Endodermal cell (in vitro differentiated cells): Measurements from ENCODE around the gene RPS6KC1. TPM values are rescaled to one million over a fixed set of nuclear protein-coding genes. Genes with fewer than 3 reads are reported as not detected.

Experiments used
- DNase-seq: peaks from one replicate; pipeline ENCODE4 v3.0.0-alpha.2; 2017
- H3K27ac ChIP-seq: 2 replicates; pipeline ENCODE4 v1.5.1; 2013; ENCODE audit warnings: mild to moderate bottlenecking, low read depth, low read length, moderate library complexity
- H3K27me3 ChIP-seq: 2 replicates; pipeline ENCODE4 v1.6.1; 2013; ENCODE audit warnings: mild to moderate bottlenecking, low read length, moderate library complexity; ENCODE audit not compliant: insufficient read depth, control insufficient read depth, poor library complexity, severe bottlenecking
- H3K36me3 ChIP-seq: 2 replicates; pipeline ENCODE4 v1.7.0; 2013; ENCODE audit warnings: mild to moderate bottlenecking, low read length, moderate library complexity; ENCODE audit not compliant: control insufficient read depth, insufficient read depth
- H3K4me1 ChIP-seq: one replicate; pipeline ENCODE4 v1.7.0; 2013; ENCODE audit warnings: low read length; ENCODE audit not compliant: control insufficient read depth, insufficient read depth
- H3K4me3 ChIP-seq: 2 replicates; pipeline ENCODE4 v1.5.1; 2013; ENCODE audit warnings: mild to moderate bottlenecking, low read length, moderate library complexity
- H3K9ac ChIP-seq: 2 replicates; pipeline ENCODE4 v1.6.1; 2013; ENCODE audit warnings: mild to moderate bottlenecking, low read length, moderate library complexity; ENCODE audit not compliant: poor library complexity, severe bottlenecking; ENCODE audit errors: extremely low read depth
- H3K9me3 ChIP-seq: 2 replicates; pipeline ENCODE4 v1.6.1; 2013; ENCODE audit warnings: mild to moderate bottlenecking, low read length, moderate library complexity; ENCODE audit not compliant: control insufficient read depth
- H3K27ac Mint-ChIP-seq: 2 replicates; pipeline ENCODE4 v1.8.0; 2020; ENCODE audit warnings: mixed read lengths
- H3K27me3 Mint-ChIP-seq: 2 replicates; pipeline ENCODE4 v1.8.0; 2021; ENCODE audit warnings: mild to moderate bottlenecking, mixed read lengths; ENCODE audit not compliant: insufficient read depth
- H3K36me3 Mint-ChIP-seq: 2 replicates; pipeline ENCODE4 v1.8.0; 2020; ENCODE audit warnings: low read depth, mixed read lengths
- H3K4me1 Mint-ChIP-seq: 2 replicates; pipeline ENCODE4 v1.8.0; 2020; ENCODE audit warnings: mixed read lengths
- H3K4me3 Mint-ChIP-seq: 2 replicates; pipeline ENCODE4 v1.8.0; 2020; ENCODE audit warnings: mild to moderate bottlenecking, moderate library complexity, mixed read lengths
- H3K9me3 Mint-ChIP-seq: 2 replicates; pipeline ENCODE4 v1.8.0; 2020; ENCODE audit warnings: mild to moderate bottlenecking, mixed read lengths
- WGBS, 2 experiments: methylation state at CpG; one replicate each; pipeline versions ENCODE4 v1.1.5 to v1.1.7; 2013; ENCODE audit warnings: missing lambda C conversion rate in 2 of 2, mixed read lengths in 1 of 2; ENCODE audit not compliant: insufficient coverage in 1 of 2, insufficient read length in 1 of 2; 5-methylcytosine and 5-hydroxymethylcytosine counted together
- total RNA-seq, 2 donors: library from RNA; stranded (reverse); fragmentation: NEBNext Ultra II Directional in 1 of 2; extraction: Animal tissue kit (Norgen Biotek cat#: 25700) in 1 of 2; gene quantifications; 2 replicates in 1 of 2; 3 replicates in 1 of 2; pipeline ENCODE4 v1.2.1, GENCODE V29; 2021
- TF ChIP-seq, protein P1 (sequence below): fragments of 200-600 bp; sonication (generic); conservative IDR thresholded peaks from 2 replicates; pipeline ENCODE4 v1.5.0; 2021; ENCODE audit warnings: antibody characterized with exemption, mild to moderate bottlenecking

RPS6KC1 gene
- total RNA-seq, 2 donors from 2014 or later = 31.4 to 36.3 TPM

DNA sequence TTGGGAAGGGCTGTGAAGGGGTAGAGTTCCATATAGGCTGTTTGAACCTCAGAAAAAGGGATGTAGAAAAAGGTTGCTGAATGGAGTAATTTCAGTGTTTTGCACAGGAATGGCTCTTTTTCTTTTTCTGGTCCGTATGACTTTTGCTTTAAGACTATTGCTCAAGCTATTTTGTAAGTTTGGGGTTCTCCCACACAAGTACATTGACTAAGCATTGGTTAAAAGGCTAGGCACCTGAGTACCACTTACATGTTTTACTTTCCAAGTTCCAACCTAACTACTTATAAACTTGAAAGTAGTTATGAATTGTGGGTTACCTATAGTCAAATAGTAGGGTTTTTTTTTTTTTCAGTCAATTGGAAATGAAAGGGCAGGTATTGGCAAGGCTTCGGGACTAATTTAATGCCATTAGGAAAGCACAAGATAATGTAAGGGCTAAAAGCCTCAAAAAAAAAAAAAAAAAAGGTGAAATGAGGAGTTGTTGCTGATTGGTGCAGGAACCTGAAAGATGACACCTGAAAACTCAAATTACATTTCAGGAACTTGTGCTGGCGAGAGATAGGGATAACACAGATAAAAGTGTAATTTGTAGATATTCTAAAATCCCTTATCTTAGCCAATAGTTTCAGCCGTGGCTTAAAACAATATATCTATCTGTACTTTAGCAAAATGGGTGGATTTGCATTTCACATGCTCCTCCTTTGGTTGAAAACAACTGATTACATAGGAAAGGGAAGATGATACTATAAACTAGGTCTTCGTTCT, 209.5 kb downstream of the RPS6KC1 start:
- H3K4me3 Mint-ChIP-seq = peak overlapping the region; percentile 22
- H3K27me3 Mint-ChIP-seq = no peaks in the 10 kb centered on the region
- Histone ChIP-seq H3K27ac (no peak overlapping the region), H3K9me3 (no peaks in the 10 kb centered on the region), H3K4me3 (peak overlapping the region; percentile 14), H3K4me1 (peaks cover 11% of the 10 kb centered on the region), H3K9ac (no peak overlapping the region), H3K27me3 (no peaks in the 10 kb centered on the region), H3K36me3 (peaks cover 11% of the 10 kb centered on the region)
- no peak overlapping the region for H3K27ac Mint-ChIP-seq
- no peaks in the 10 kb centered on the region for H3K9me3 Mint-ChIP-seq
- no peak for DNase-seq
- TF ChIP-seq, protein P1, sequence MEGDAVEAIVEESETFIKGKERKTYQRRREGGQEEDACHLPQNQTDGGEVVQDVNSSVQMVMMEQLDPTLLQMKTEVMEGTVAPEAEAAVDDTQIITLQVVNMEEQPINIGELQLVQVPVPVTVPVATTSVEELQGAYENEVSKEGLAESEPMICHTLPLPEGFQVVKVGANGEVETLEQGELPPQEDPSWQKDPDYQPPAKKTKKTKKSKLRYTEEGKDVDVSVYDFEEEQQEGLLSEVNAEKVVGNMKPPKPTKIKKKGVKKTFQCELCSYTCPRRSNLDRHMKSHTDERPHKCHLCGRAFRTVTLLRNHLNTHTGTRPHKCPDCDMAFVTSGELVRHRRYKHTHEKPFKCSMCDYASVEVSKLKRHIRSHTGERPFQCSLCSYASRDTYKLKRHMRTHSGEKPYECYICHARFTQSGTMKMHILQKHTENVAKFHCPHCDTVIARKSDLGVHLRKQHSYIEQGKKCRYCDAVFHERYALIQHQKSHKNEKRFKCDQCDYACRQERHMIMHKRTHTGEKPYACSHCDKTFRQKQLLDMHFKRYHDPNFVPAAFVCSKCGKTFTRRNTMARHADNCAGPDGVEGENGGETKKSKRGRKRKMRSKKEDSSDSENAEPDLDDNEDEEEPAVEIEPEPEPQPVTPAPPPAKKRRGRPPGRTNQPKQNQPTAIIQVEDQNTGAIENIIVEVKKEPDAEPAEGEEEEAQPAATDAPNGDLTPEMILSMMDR = no peak
- H3K4me1 Mint-ChIP-seq = peaks cover 38% of the 10 kb centered on the region
- peaks cover 5% of the 10 kb centered on the region for H3K36me3 Mint-ChIP-seq
- WGBS, 2 experiments = 29 to 40% methylated on average over 2 to 5 of the region's 5 CpGs

DNA sequence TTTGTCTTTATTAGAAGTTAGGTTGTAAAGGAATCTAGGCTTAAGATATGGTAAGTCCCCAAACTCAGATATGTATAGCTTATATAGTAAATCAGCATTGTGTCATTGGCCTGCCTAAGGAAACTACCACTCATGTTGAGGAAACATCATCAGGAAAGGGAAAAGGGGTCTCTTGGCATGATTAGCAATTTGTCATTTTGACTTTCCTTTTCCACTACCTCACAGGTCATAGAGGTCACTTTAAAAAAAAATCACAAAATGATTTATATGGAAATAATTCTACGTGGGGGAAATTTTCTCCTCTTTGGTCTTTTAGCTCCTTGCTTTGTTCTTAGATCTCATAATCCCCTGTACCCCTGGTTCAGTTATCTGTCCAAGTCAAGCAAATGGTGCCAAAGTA, 213.5 kb downstream of the RPS6KC1 start:
- Mint-ChIP-seq H3K36me3 (peaks cover 21% of the 10 kb centered on the region), H3K27me3 (no peaks in the 10 kb centered on the region), H3K4me3 (no peak overlapping the region), H3K27ac (no peak overlapping the region), H3K4me1 (peaks cover 24% of the 10 kb centered on the region), H3K9me3 (no peaks in the 10 kb centered on the region)
- peaks cover 21% of the 10 kb centered on the region for H3K36me3 ChIP-seq
- no peak overlapping the region for H3K9ac ChIP-seq
- H3K4me3 ChIP-seq = no peak overlapping the region
- peaks cover 9% of the 10 kb centered on the region for H3K9me3 ChIP-seq
- TF ChIP-seq, protein P1 = no peak
- no peak overlapping the region for H3K27ac ChIP-seq
- no peak for DNase-seq
- no peaks in the 10 kb centered on the region for H3K27me3 ChIP-seq
- 90% methylated on average over 1 of the region's 1 CpG; no CpG with 5 or more reads in 1 of the 2 experiments for WGBS, 2 experiments
- peaks cover 11% of the 10 kb centered on the region for H3K4me1 ChIP-seq

- no peak overlapping the region for H3K27ac ChIP-seq
- WGBS, 2 experiments = 86 to 90% methylated on average over 1 to 2 of the region's 2 CpGs
- no peak overlapping the region for H3K27ac Mint-ChIP-seq
- H3K4me1 ChIP-seq = peaks cover 7% of the 10 kb centered on the region
- H3K4me3 Mint-ChIP-seq = no peak overlapping the region
- H3K9me3 Mint-ChIP-seq = no peaks in the 10 kb centered on the region
- H3K36me3 ChIP-seq = peaks cover 21% of the 10 kb centered on the region
- H3K27me3 Mint-ChIP-seq = no peaks in the 10 kb centered on the region
- no peaks in the 10 kb centered on the region for H3K27me3 ChIP-seq
- H3K9me3 ChIP-seq = peaks cover 9% of the 10 kb centered on the region
- no peak overlapping the region for H3K4me3 ChIP-seq
- H3K4me1 Mint-ChIP-seq = peaks cover 5% of the 10 kb centered on the region
- no peak for DNase-seq
- TF ChIP-seq, protein P1 = no peak
- no peak overlapping the region for H3K9ac ChIP-seq
- peaks cover 32% of the 10 kb centered on the region for H3K36me3 Mint-ChIP-seq
Observed at GRCh38 chr1:213266983-213267772, 216.1 kb downstream of the RPS6KC1 start.
